OCI-LY3 (cell line): ENCODE measurements around the gene GGA3.

Experiments
- EZH2phosphoT487 ChIP-seq: fragments of 200-600 bp; shearing (Covaris generic); IDR thresholded peaks from 2 replicates; pipeline ENCODE4 v1.6.1; 2018; ENCODE audit warnings: antibody characterized with exemption, mixed run types, low read depth
- TF ChIP-seq, protein P1 (sequence below): fragments of 200-600, 300-600 bp; sonication (generic); IDR thresholded peaks from 2 replicates; pipeline ENCODE4 v1.5.1; 2014; ENCODE audit warnings: antibody characterized with exemption, low read length, low read depth

DNA sequence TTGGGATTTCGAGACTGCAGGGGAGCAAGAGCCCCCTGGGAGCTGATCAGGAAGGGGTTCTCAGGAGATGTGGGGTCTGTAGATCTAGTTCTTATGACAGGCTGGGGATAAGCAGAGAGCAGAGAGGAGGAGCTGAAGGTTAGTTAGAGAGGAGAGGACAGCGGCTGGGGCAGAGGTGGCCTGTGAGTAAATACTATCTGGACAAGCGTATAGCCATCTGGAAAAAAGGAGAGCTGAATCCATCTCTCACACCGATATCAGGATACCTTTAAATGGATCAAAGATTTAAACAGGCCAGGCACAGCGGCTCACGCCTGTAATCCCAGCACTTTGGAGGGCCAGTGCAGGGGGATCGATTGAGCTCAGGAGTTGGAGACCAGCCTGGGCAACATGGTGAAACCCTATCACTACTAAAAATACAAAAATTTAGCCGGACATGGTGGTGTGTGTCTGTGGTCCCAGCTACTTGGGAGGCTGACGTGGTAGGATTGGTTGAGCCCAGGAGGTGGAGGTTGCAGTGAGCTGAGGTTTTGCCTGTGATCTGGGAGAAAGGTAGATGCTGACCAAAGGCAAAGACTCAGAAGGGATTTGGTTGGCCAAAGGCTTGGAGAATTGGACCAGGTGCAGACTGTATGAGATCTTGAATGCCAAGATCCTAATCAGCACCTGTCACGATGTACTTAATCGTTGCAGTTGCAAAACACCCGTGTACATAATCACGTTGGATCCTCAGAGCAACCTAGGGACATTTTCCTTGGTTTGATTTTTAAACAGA is 46.7 kb upstream of the GGA3 start:
- TF ChIP-seq, protein P1, sequence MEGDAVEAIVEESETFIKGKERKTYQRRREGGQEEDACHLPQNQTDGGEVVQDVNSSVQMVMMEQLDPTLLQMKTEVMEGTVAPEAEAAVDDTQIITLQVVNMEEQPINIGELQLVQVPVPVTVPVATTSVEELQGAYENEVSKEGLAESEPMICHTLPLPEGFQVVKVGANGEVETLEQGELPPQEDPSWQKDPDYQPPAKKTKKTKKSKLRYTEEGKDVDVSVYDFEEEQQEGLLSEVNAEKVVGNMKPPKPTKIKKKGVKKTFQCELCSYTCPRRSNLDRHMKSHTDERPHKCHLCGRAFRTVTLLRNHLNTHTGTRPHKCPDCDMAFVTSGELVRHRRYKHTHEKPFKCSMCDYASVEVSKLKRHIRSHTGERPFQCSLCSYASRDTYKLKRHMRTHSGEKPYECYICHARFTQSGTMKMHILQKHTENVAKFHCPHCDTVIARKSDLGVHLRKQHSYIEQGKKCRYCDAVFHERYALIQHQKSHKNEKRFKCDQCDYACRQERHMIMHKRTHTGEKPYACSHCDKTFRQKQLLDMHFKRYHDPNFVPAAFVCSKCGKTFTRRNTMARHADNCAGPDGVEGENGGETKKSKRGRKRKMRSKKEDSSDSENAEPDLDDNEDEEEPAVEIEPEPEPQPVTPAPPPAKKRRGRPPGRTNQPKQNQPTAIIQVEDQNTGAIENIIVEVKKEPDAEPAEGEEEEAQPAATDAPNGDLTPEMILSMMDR = no peak
- TF ChIP-seq EZH2phosphoT487 = no peak
